WTC11 (cell line): Measurements from ENCODE around the gene LRRC3C.

Source experiments
- ATF3 ChIP-seq: sonication (generic); formaldehyde crosslinking; conservative IDR thresholded peaks from 2 replicates; pipeline ENCODE4 v1.8.1; 2022; ENCODE audit warnings: mild to moderate bottlenecking, missing genetic modification reagents
- CBFB ChIP-seq: sonication (generic); formaldehyde crosslinking; IDR thresholded peaks from 2 replicates; pipeline ENCODE4 v1.8.1; 2022; ENCODE audit warnings: mild to moderate bottlenecking, low read depth, missing genetic modification reagents
- CREB1 ChIP-seq: sonication (generic); formaldehyde crosslinking; IDR thresholded peaks from 2 replicates; pipeline ENCODE4 v1.8.0; 2023; ENCODE audit warnings: mild to moderate bottlenecking, missing genetic modification reagents
- CREM ChIP-seq: sonication (generic); formaldehyde crosslinking; IDR thresholded peaks from 2 replicates; pipeline ENCODE4 v1.8.1; 2022; ENCODE audit warnings: mild to moderate bottlenecking, missing genetic modification reagents, moderate library complexity
- CTCF ChIP-seq: fragments of 200-600 bp; IDR thresholded peaks from 2 replicates; pipeline ENCODE4 v1.8.0; 2022; ENCODE audit warnings: antibody characterized with exemption
- FOXJ3 ChIP-seq: sonication (generic); formaldehyde crosslinking; IDR thresholded peaks from 2 replicates; pipeline ENCODE4 v1.9.0; 2021; ENCODE audit warnings: missing genetic modification reagents, mild to moderate bottlenecking, borderline replicate concordance
- MLX ChIP-seq: sonication (generic); formaldehyde crosslinking; IDR thresholded peaks from 2 replicates; pipeline ENCODE4 v1.8.1; 2023; ENCODE audit warnings: mild to moderate bottlenecking, missing genetic modification reagents, moderate library complexity
- NR3C1 ChIP-seq: sonication (generic); formaldehyde crosslinking; conservative IDR thresholded peaks from 2 replicates; pipeline ENCODE4 v1.8.1; 2023; ENCODE audit warnings: low read depth, mild to moderate bottlenecking, missing genetic modification reagents
- TCF7 ChIP-seq: sonication (generic); formaldehyde crosslinking; IDR thresholded peaks from 2 replicates; pipeline ENCODE4 v1.8.0; 2022; ENCODE audit warnings: mild to moderate bottlenecking, low read depth, missing genetic modification reagents, moderate library complexity
- USF2 ChIP-seq: sonication (generic); formaldehyde crosslinking; IDR thresholded peaks from 2 replicates; pipeline ENCODE4 v1.8.1; 2023; ENCODE audit warnings: mild to moderate bottlenecking, missing genetic modification reagents, moderate library complexity
- TF ChIP-seq, protein P1 (sequence below): sonication (generic); formaldehyde crosslinking; IDR thresholded peaks from 2 replicates; pipeline ENCODE4 v1.8.1; 2023; ENCODE audit warnings: mild to moderate bottlenecking, missing genetic modification reagents

- TF ChIP-seq CTCF (no peak), CREM (CRISPR knock-in tag) (no peak), TCF7 (CRISPR knock-in tag) (no peak), FOXJ3 (CRISPR knock-in tag) (no peak), NR3C1 (CRISPR knock-in tag) (no peak), CREB1 (CRISPR knock-in tag) (no peak), MLX (CRISPR knock-in tag) (no peak), CBFB (CRISPR knock-in tag) (no peak), USF2 (CRISPR knock-in tag) (no peak), ATF3 (no peak)
- TF ChIP-seq, protein P1, sequence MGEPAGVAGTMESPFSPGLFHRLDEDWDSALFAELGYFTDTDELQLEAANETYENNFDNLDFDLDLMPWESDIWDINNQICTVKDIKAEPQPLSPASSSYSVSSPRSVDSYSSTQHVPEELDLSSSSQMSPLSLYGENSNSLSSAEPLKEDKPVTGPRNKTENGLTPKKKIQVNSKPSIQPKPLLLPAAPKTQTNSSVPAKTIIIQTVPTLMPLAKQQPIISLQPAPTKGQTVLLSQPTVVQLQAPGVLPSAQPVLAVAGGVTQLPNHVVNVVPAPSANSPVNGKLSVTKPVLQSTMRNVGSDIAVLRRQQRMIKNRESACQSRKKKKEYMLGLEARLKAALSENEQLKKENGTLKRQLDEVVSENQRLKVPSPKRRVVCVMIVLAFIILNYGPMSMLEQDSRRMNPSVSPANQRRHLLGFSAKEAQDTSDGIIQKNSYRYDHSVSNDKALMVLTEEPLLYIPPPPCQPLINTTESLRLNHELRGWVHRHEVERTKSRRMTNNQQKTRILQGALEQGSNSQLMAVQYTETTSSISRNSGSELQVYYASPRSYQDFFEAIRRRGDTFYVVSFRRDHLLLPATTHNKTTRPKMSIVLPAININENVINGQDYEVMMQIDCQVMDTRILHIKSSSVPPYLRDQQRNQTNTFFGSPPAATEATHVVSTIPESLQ (CRISPR knock-in tag), result no peak
These were observed 37.6 kb downstream of the LRRC3C start for GRCh38 chr17:39965017-39965699.
